Neuronal stem cell (in vitro differentiated cells): Measurements from ENCODE around the gene ACTR3. TPM values are rescaled to one million over a fixed set of nuclear protein-coding genes. Genes with fewer than 3 reads are reported as not detected.

Experiments used
- DNase-seq: peaks from one replicate; pipeline ENCODE4 v3.0.0-alpha.2; 2013; ENCODE audit warnings: low spot score
- H2AFZ ChIP-seq: one replicate; pipeline ENCODE4 v1.6.1; 2013; ENCODE audit warnings: mild to moderate bottlenecking, low read length, inconsistent platforms
- H2AK5ac ChIP-seq: 2 replicates; pipeline ENCODE4 v1.6.1; 2013; ENCODE audit warnings: low read depth, mild to moderate bottlenecking, inconsistent platforms, low read length, moderate library complexity, mixed read lengths
- H2BK120ac ChIP-seq: 2 replicates; pipeline ENCODE4 v1.6.1; 2013; ENCODE audit warnings: low read depth, mild to moderate bottlenecking, inconsistent platforms, low read length, moderate library complexity, mixed read lengths
- H2BK12ac ChIP-seq: one replicate; pipeline ENCODE4 v1.6.1; 2013; ENCODE audit warnings: low read length, inconsistent platforms
- H2BK15ac ChIP-seq: 2 replicates; pipeline ENCODE4 v1.6.1; 2013; ENCODE audit warnings: mild to moderate bottlenecking, low read length, inconsistent platforms, mixed read lengths
- H2BK5ac ChIP-seq: one replicate; pipeline ENCODE4 v1.6.1; 2013; ENCODE audit warnings: inconsistent platforms, mild to moderate bottlenecking, low read length, moderate library complexity
- H3K14ac ChIP-seq: one replicate; pipeline ENCODE4 v1.6.1; 2013; ENCODE audit warnings: low read length, inconsistent platforms
- H3K18ac ChIP-seq: 2 replicates; pipeline ENCODE4 v1.6.1; 2013; ENCODE audit warnings: low read length, inconsistent platforms
- H3K23ac ChIP-seq: 2 replicates; pipeline ENCODE4 v1.6.1; 2013; ENCODE audit warnings: low read depth, mild to moderate bottlenecking, mixed read lengths, low read length, inconsistent platforms; ENCODE audit not compliant: poor library complexity
- H3K27ac ChIP-seq: replicated peaks from 3 replicates; pipeline ENCODE4 v1.5.1; 2013; ENCODE audit warnings: low read length, inconsistent platforms
- H3K27me3 ChIP-seq, 3 experiments: 2 replicates each; pipeline ENCODE4 v1.6.1; 2013; ENCODE audit warnings: low read length in 3 of 3, mild to moderate bottlenecking in 2 of 3, inconsistent platforms in 1 of 3, low read depth in 1 of 3, mixed read lengths in 1 of 3, moderate library complexity in 1 of 3; ENCODE audit not compliant: control insufficient read depth in 3 of 3, insufficient read depth in 3 of 3
- H3K36me3 ChIP-seq, 2 donors: replicated peaks in 1 of 2; 2 replicates each; pipeline ENCODE4 v1.6.1; 2013; ENCODE audit warnings: low read length in 2 of 2; ENCODE audit not compliant: control insufficient read depth in 2 of 2, insufficient read depth in 2 of 2
- H3K4ac ChIP-seq: 2 replicates; pipeline ENCODE4 v1.6.1; 2013; ENCODE audit warnings: inconsistent platforms, mild to moderate bottlenecking, low read length, moderate library complexity
- H3K4me1 ChIP-seq, 2 donors: 1 replicate in 1 of 2; 2 replicates in 1 of 2; pipeline ENCODE4 v1.6.1; 2013; ENCODE audit warnings: low read length in 2 of 2, low read depth in 1 of 2; ENCODE audit not compliant: control insufficient read depth in 2 of 2, insufficient read depth in 1 of 2
- H3K4me2 ChIP-seq: one replicate; pipeline ENCODE4 v1.6.1; 2013; ENCODE audit warnings: mild to moderate bottlenecking, low read length, inconsistent platforms; ENCODE audit not compliant: insufficient read depth, poor library complexity, severe bottlenecking
- H3K4me3 ChIP-seq, 2 donors: 2 replicates each; pipeline ENCODE4 v1.5.1; 2013; ENCODE audit warnings: low read length in 2 of 2, mild to moderate bottlenecking in 2 of 2, inconsistent platforms in 1 of 2, moderate library complexity in 1 of 2
- H3K79me1 ChIP-seq: one replicate; pipeline ENCODE4 v1.6.1; 2013; ENCODE audit warnings: low read depth, mild to moderate bottlenecking, inconsistent platforms, low read length, moderate library complexity
- H3K9ac ChIP-seq: one replicate; pipeline ENCODE4 v1.6.1; 2013; ENCODE audit warnings: mild to moderate bottlenecking, low read depth, low read length, inconsistent platforms; ENCODE audit not compliant: poor library complexity
- H3K9me3 ChIP-seq, 2 donors: replicated peaks in 1 of 2; 2 replicates each; pipeline versions ENCODE3 to v1.6.1; 2013; ENCODE audit warnings: low read length in 2 of 2, mild to moderate bottlenecking in 2 of 2, inconsistent platforms in 1 of 2, low read depth in 1 of 2, mixed read lengths in 1 of 2, moderate library complexity in 1 of 2; ENCODE audit not compliant: control insufficient read depth in 2 of 2, insufficient read depth in 1 of 2
- H4K8ac ChIP-seq: one replicate; pipeline ENCODE4 v1.6.1; 2013; ENCODE audit warnings: low read depth, mild to moderate bottlenecking, inconsistent platforms, low read length, moderate library complexity
- H4K91ac ChIP-seq: one replicate; pipeline ENCODE4 v1.6.1; 2013; ENCODE audit warnings: low read length, low read depth, mild to moderate bottlenecking, inconsistent platforms; ENCODE audit not compliant: poor library complexity
- WGBS, 2 donors: extraction: QIAGEN DNeasy Blood & Tissue Kit; methylation state at CpG; one replicate each; pipeline ENCODE4 v1.1.7; 2013; ENCODE audit warnings: missing lambda C conversion rate in 2 of 2, mixed read lengths in 1 of 2; ENCODE audit not compliant: insufficient read length in 2 of 2, insufficient replicate concordance in 1 of 2; ENCODE audit errors: extremely low coverage in 2 of 2; 5-methylcytosine and 5-hydroxymethylcytosine counted together
- small RNA-seq: library from polyadenylated mRNA; stranded (forward); fragments of <200 nt; extraction: miRNeasy Mini kit (QIAGEN cat#:217004); gene quantifications from one replicate; pipeline ENCODE3, GENCODE V24; 2013; ENCODE audit not compliant: insufficient read depth

ACTR3 gene

DNA sequence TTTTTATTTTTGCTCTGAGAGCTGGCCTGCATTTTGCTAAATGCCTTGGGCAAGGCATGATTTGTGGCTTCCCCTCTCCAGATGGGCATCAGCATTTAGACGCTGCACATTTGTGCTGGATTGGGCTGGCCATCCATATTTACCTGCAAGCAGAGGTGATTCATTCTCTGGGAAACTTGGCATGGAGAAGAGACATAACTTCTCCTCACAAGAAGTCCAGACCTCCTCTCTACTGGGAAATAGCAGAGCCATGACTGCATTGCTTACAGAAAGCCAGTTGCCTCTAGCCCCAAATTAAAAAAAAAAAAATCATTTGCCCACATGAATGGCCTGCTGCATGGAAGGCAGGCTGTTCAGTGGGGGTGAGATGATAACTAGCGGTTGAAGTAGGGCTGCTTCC, 120.1 kb downstream of the ACTR3 start:
- no peak for DNase-seq
- Histone ChIP-seq H2BK5ac (no peak overlapping the region), H3K4me2 (no peak overlapping the region), H3K9me3 (no peaks in the 10 kb centered on the region), H3K27ac (no peak overlapping the region), H3K4me3 (no peak overlapping the region), H4K91ac (no peak overlapping the region), H2BK12ac (no peak overlapping the region), H2BK120ac (no peak overlapping the region), H3K4me1 (peaks cover 0 to 4% of the 10 kb centered on the region in 2 donors), H3K4ac (no peak overlapping the region), H3K9ac (no peak overlapping the region), H2AFZ (no peak overlapping the region), H2BK15ac (no peak overlapping the region), H3K14ac (no peak overlapping the region), H3K36me3 (no peaks in the 10 kb centered on the region), H4K8ac (no peak overlapping the region), H3K79me1 (no peaks in the 10 kb centered on the region), H3K23ac (no peak overlapping the region), H3K18ac (no peak overlapping the region), H2AK5ac (no peak overlapping the region), H3K27me3 (no peaks in the 10 kb centered on the region)
- WGBS, 2 donors = no CpG with 5 or more reads among the region's 2 CpGs

DNA sequence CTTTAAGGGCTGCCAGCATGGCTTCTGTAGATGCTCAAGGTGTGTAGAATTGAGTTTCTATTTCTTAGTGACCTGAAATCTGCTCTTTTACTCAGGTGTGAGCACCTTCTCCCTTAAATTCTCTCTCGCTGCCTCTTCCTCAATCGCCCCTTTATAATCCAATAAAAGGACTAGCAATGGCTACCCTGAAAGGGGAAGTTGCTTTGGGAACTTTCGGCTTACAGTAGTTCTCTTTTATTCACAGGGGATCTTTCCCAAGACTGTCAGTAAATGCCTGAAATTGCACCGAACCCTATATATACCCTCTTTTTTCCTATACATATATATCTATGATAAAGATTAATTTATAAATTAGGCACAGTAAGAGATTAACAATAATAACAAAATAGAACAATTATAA, 121.8 kb downstream of the ACTR3 start:
- DNase-seq = no peak
- no peak overlapping the region for H4K91ac ChIP-seq
- no peaks in the 10 kb centered on the region for H3K9me3 ChIP-seq
- H3K79me1 ChIP-seq = no peaks in the 10 kb centered on the region
- no peak overlapping the region for H2BK5ac ChIP-seq
- no peak overlapping the region for H2AK5ac ChIP-seq
- H3K27ac ChIP-seq = no peak overlapping the region
- H3K23ac ChIP-seq = no peak overlapping the region
- no peak overlapping the region for H3K4me2 ChIP-seq
- H3K36me3 ChIP-seq = no peaks in the 10 kb centered on the region
- H3K27me3 ChIP-seq = no peaks in the 10 kb centered on the region
- WGBS, 2 donors = no CpG with 5 or more reads among the region's 4 CpGs
- no peak overlapping the region for H2BK15ac ChIP-seq
- no peak overlapping the region for H3K4me3 ChIP-seq
- no peak overlapping the region for H3K4ac ChIP-seq
- H2BK120ac ChIP-seq = no peak overlapping the region
- no peak overlapping the region for H2BK12ac ChIP-seq
- no peak overlapping the region for H3K9ac ChIP-seq
- H3K14ac ChIP-seq = no peak overlapping the region
- no peak overlapping the region for H4K8ac ChIP-seq
- H3K4me1 ChIP-seq = peaks cover 0 to 4% of the 10 kb centered on the region in 2 donors
- no peak overlapping the region for H3K18ac ChIP-seq
- no peak overlapping the region for H2AFZ ChIP-seq

Small RNAs within 50 kb of the gene (small RNA-seq; reads per million reads assigned to genes)
- gene RF00012 = not detected
